WTC11 (cell line): ENCODE measurements around the gene TMC4.

Experiments
- ATF3 ChIP-seq: sonication (generic); formaldehyde crosslinking; conservative IDR thresholded peaks from 2 replicates; pipeline ENCODE4 v1.8.1; 2022; ENCODE audit warnings: mild to moderate bottlenecking, missing genetic modification reagents
- CBFB ChIP-seq: sonication (generic); formaldehyde crosslinking; IDR thresholded peaks from 2 replicates; pipeline ENCODE4 v1.8.1; 2022; ENCODE audit warnings: mild to moderate bottlenecking, low read depth, missing genetic modification reagents
- CREB1 ChIP-seq: sonication (generic); formaldehyde crosslinking; IDR thresholded peaks from 2 replicates; pipeline ENCODE4 v1.8.0; 2023; ENCODE audit warnings: mild to moderate bottlenecking, missing genetic modification reagents
- CTCF ChIP-seq: fragments of 200-600 bp; IDR thresholded peaks from 2 replicates; pipeline ENCODE4 v1.8.0; 2022; ENCODE audit warnings: antibody characterized with exemption
- ESRRA ChIP-seq: sonication (generic); formaldehyde crosslinking; IDR thresholded peaks from 2 replicates; pipeline ENCODE4 v1.8.1; 2022; ENCODE audit warnings: mild to moderate bottlenecking, missing genetic modification reagents, borderline replicate concordance
- ETV6 ChIP-seq: sonication (generic); formaldehyde crosslinking; IDR thresholded peaks from 2 replicates; pipeline ENCODE4 v1.8.1; 2022; ENCODE audit warnings: mild to moderate bottlenecking, missing genetic modification reagents
- HMGA2 ChIP-seq: fragments of 250-450 bp; sonication (Bioruptor Pico); IDR thresholded peaks from 2 replicates; pipeline ENCODE4 v1.4.0; 2021; ENCODE audit warnings: mild to moderate bottlenecking, moderate library complexity
- MXD4 ChIP-seq: fragments of 250-450 bp; sonication (Bioruptor Pico); IDR thresholded peaks from 2 replicates; pipeline ENCODE4 v1.8.0; 2021; ENCODE audit warnings: mild to moderate bottlenecking, moderate library complexity, borderline replicate concordance
- ZBTB21 ChIP-seq: sonication (generic); formaldehyde crosslinking; IDR thresholded peaks from 2 replicates; pipeline ENCODE4 v1.8.1; 2023; ENCODE audit warnings: mild to moderate bottlenecking, missing genetic modification reagents, borderline replicate concordance
- ZNF416 ChIP-seq: fragments of 250-450 bp; sonication (Bioruptor Pico); IDR thresholded peaks from 2 replicates; pipeline ENCODE4 v1.9.0; 2021; ENCODE audit warnings: mild to moderate bottlenecking, inconsistent platforms
- ZNF512 ChIP-seq: sonication (generic); formaldehyde crosslinking; IDR thresholded peaks from 2 replicates; pipeline ENCODE4 v1.8.1; 2022; ENCODE audit warnings: missing genetic modification reagents, borderline replicate concordance

- no peak for TF ChIP-seq ZNF512
- TF ChIP-seq CBFB (CRISPR knock-in tag) = no peak
- TF ChIP-seq CTCF = no peak
- no peak for TF ChIP-seq ATF3 (CRISPR knock-in tag)
- TF ChIP-seq ZNF416 = no peak
- TF ChIP-seq ZBTB21 (CRISPR knock-in tag) = no peak
- TF ChIP-seq ESRRA (CRISPR knock-in tag) = no peak
- TF ChIP-seq HMGA2 (CRISPR knock-in tag) = no peak
- no peak for TF ChIP-seq CREB1 (CRISPR knock-in tag)
- no peak for TF ChIP-seq ETV6 (CRISPR knock-in tag)
- no peak for TF ChIP-seq MXD4
Observed at GRCh38 chr19:54199401-54199800, 26.4 kb upstream of the TMC4 start.
